Mammary epithelial cell (primary cell): ENCODE measurements around the gene PNPO.

Experiments
- EZH2 ChIP-seq: IDR thresholded peaks from 2 replicates; pipeline ENCODE4 v1.6.1; 2012; ENCODE audit warnings: low read length, inconsistent platforms, borderline replicate concordance
- TF ChIP-seq, protein P1 (sequence below), 2 donors: IDR thresholded peaks in 1 of 2; conservative IDR thresholded peaks in 1 of 2; 2 replicates each; pipeline ENCODE4 v1.5.1; 2011 to 2012; ENCODE audit warnings: inconsistent platforms in 2 of 2, low read length in 2 of 2, mild to moderate bottlenecking in 2 of 2, control low read depth in 1 of 2, low read depth in 1 of 2; ENCODE audit not compliant: insufficient read depth in 1 of 2; ENCODE audit errors: extremely low read depth in 1 of 2

DNA sequence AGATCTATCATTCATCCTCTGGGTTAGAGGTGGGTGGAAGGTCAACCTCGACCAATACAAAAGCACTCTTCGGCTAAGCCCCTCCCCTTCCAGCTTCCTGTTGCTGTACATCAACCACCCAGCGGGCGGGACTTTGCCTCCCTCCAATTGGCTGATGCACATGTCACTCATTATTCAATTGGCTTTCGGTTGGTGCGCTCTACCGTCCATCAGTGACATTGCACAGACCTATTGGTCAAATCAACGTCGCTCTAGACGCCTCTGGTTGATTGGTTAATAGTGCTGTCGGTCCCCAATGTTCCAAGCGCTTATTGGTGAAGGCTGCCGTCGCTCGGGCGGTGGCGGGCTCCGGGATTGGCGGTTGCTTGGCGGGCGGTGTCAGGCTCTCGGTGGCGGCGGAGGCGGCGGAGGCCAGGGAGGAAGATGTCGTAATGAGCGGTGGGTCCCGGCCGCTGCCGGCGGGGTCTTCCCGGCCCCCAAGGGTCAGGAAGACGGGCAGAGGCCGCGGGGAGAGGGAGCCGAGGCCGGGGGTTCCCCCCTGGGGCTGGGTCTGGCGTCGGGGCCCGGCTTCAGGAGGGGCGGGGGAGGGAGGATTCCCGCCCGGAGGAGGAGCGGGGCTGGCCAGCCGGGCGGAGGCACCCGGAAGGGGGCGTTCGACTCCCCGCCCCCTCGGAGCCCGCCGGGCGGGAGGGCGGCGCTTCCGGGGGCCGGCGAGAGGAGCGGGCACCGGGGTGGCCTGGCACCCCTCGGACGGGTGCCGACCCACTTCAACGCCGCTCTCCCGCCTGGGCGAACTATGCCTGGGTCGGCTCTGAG, 45.3 kb upstream of the PNPO start, which contains the start of gene SP2:
- TF ChIP-seq, protein P1, sequence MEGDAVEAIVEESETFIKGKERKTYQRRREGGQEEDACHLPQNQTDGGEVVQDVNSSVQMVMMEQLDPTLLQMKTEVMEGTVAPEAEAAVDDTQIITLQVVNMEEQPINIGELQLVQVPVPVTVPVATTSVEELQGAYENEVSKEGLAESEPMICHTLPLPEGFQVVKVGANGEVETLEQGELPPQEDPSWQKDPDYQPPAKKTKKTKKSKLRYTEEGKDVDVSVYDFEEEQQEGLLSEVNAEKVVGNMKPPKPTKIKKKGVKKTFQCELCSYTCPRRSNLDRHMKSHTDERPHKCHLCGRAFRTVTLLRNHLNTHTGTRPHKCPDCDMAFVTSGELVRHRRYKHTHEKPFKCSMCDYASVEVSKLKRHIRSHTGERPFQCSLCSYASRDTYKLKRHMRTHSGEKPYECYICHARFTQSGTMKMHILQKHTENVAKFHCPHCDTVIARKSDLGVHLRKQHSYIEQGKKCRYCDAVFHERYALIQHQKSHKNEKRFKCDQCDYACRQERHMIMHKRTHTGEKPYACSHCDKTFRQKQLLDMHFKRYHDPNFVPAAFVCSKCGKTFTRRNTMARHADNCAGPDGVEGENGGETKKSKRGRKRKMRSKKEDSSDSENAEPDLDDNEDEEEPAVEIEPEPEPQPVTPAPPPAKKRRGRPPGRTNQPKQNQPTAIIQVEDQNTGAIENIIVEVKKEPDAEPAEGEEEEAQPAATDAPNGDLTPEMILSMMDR (conservative IDR thresholded peaks at IDR 0.05 in 1 of 2, IDR thresholded peaks at IDR 0.05 in 1 of 2; ENCODE audit: extremely low read depth in 1 of 2, insufficient read depth in 1 of 2, low read depth in 1 of 2, low read length in 2 of 2), result no peak
- TF ChIP-seq EZH2, result no peak
